Motor neuron (in vitro differentiated cells): ENCODE results near the gene DCTPP1. TPM values are rescaled to one million over a fixed set of nuclear protein-coding genes. Genes with fewer than 3 reads are reported as not detected.

Experiments
- ATAC-seq, 8 experiments: fragments of 200-7000 bp; cut with Tn5 transposase; replicated peaks in 6 of 8; 2 replicates each; pipeline ENCODE4 v1.8.0; 2021; ENCODE audit warnings: mild to moderate bottlenecking in 8 of 8, moderate library complexity in 8 of 8
- H3K27ac ChIP-seq, 2 donors: fragments of 250-450 bp; sonication (Bioruptor Pico); 2 replicates each; pipeline ENCODE4 v1.9.0; 2021; ENCODE audit warnings: antibody characterized with exemption in 2 of 2, mild to moderate bottlenecking in 2 of 2, moderate library complexity in 1 of 2
- H3K4me1 ChIP-seq, 2 donors: fragments of 250-450 bp; sonication (Bioruptor Pico); replicated peaks in 1 of 2; 2 replicates each; pipeline ENCODE4 v1.6.1; 2021; ENCODE audit warnings: antibody characterized with exemption in 2 of 2, mild to moderate bottlenecking in 2 of 2, moderate library complexity in 1 of 2
- H3K4me3 ChIP-seq, 5 donors: fragments of 250-450 bp; sonication (Bioruptor Pico); 2 replicates each; pipeline ENCODE4 v1.9.0; 2021; ENCODE audit warnings: antibody characterized with exemption in 5 of 5, mild to moderate bottlenecking in 5 of 5, moderate library complexity in 4 of 5
- WGBS, 10 experiments: fragments of 450-650 bp; shearing (Covaris generic); methylation state at CpG; one replicate each; pipeline ENCODE4 v1.0.0; 2022; 5-methylcytosine and 5-hydroxymethylcytosine counted together
- in situ Hi-C, 9 experiments: fragments of 400-800 bp; cut with MboI; loops; one replicate each; pipeline ENCODE4 v1.15.0; 2021; ENCODE audit warnings: low sequenced_read_pairs in 9 of 9, low pct_unique_long_range_greater_than_20kb in 2 of 9; ENCODE audit not compliant: unreplicated experiment in 9 of 9
- total RNA-seq, 8 experiments: library from RNA; unstranded; fragments of 300-600 nt; gene quantifications; 2 replicates each; pipeline versions ENCODE4 v1.2.3 to v1.2.4, GENCODE V29; 2022

Gene DCTPP1
- total RNA-seq, 8 experiments from 2014 or later = 16.4 to 50.9 (median 26.7) TPM

DNA sequence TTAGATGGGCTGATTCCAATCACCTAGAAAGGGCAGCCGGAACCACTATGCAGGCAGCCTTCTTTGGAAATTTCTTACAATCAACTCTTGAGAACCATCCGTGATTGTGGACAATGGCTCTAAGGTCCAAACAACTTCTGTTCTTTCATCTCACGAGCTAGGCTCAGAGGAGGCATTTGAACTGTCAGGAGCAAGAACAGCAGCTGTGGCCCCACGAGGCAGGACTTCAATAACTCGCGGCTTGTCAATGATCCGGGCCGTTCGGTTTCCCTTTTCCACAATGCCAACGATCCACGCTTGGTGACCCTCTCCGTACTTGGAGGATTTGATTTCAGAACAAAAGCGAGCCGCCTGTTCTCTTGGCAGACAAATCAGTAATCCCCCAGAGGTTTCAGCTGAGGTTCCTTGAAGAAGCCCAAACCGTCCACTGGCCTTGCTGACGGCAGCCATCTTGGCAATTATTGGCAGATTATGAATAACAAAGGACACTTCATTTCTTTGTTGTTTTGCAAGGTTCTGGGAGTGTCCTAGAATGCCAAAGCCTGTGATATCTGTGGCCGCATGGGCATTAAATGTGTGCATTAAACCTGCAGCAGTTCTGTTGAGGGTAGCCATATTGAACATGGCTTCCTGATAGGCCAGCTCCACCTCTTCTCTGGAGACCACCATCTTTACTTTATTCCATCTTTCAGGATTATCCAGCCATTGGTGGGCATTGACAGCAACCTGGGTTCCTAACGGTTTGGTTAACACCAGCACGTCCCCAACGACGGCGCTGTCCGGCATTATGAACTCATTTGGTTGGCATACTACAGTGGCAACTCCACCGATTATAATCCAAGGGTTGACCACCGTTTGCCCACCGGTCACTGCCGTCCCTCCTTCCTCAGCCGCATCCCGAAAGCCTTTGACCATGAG, 14.7 kb upstream of the DCTPP1 start:
- H3K27ac ChIP-seq = peak overlapping the region; percentile 92 to 96
- WGBS, 10 experiments = 74 to 97% (median 92%) methylated on average over 2 to 16 of the region's 29 CpGs
- in situ Hi-C loops = loop anchor here in 5 of 9 experiments (25.0 kb wide), 1 partner anchor 193 kb away; no protein-coding TSS in a partner anchor
- peak overlapping the region; percentile 57 to 90 (median 78) for H3K4me3 ChIP-seq
- ATAC-seq = no peak
- peaks cover 14% of the 10 kb centered on the region in 2 donors for H3K4me1 ChIP-seq

- in situ Hi-C loops = loop anchor here in 5 of 9 experiments (25.0 kb wide), 1 partner anchor 194 kb away; no protein-coding TSS in a partner anchor
- H3K4me3 ChIP-seq = peak overlapping the region in 2 of 5 donors; percentile 57 to 81
- no peak overlapping the region for H3K27ac ChIP-seq
- ATAC-seq = no peak
- peaks cover 14% of the 10 kb centered on the region in 2 donors for H3K4me1 ChIP-seq
- WGBS, 10 experiments = 79 to 100% (median 87%) methylated on average over 1 to 2 of the region's 2 CpGs; no CpG with 5 or more reads in 2 of the 10 experiments
Observed at GRCh38 chr16:30443631-30444030, 13.8 kb upstream of the DCTPP1 start.

DNA sequence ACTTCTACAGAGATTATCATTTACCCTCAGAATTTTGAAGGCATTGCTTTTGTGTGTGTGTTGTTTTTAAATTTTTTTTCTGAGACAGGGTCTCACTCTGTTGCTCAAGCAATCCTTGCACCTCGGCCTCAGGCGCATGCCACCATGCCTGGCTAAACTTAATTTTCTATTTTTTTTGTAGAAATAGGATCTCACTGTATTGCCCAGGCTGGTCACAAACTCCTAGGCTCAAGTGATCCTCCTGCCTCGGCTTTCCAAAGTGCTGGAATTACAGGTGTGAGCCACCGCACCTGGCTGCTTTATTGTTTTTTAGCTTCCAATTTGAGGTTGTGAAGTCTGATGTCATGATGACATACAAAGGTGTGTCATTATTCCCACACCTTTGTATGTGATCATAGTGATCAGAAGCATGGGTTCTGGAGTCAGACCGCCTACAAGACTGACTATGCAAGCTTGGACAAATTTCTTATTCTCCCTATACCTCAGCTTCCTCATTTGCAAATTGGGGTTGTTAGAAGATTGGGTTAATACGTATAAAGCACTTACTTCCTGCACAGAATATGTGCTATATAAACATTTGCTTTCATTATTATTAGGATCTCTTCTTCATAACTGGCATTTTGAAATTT, 10.0 kb upstream of the DCTPP1 start:
- peaks cover 8 to 10% of the 10 kb centered on the region in 2 donors for H3K4me1 ChIP-seq
- no peak overlapping the region for H3K4me3 ChIP-seq
- H3K27ac ChIP-seq = no peak overlapping the region
- 57 to 89% (median 78%) methylated on average over 1 to 6 of the region's 6 CpGs; no CpG with 5 or more reads in 1 of the 10 experiments for WGBS, 10 experiments
- in situ Hi-C loops = loop anchor here in 5 of 9 experiments (25.0 kb wide), 1 partner anchor 197 kb away; no protein-coding TSS in a partner anchor
- ATAC-seq = no peak

DNA sequence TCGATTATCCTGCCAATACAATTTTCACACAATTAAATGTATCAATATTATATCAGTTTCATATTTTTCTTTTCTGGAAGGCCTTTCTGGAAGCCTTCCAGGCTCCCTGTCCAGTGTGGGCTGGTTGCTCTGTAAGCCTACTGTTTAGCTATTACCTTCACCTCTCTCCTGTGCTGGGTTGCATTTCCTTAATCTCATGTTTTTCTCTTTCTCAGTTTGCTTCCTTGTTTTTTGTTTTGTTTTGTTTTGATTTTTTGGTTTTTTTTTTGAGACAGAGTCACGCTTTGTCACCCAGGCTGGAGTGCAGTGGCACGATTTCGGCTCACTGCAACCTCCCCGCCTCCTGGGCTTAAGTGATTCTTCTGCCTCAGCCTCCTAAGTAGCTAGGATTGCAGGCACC, 9.0 kb upstream of the DCTPP1 start:
- in situ Hi-C loops = loop anchor here in 5 of 9 experiments (25.0 kb wide), 1 partner anchor 198 kb away; no protein-coding TSS in a partner anchor
- no peak for ATAC-seq
- Histone ChIP-seq H3K4me3 (no peak overlapping the region), H3K27ac (no peak overlapping the region), H3K4me1 (peaks cover 0 to under 1% of the 10 kb centered on the region in 2 donors)
- 23 to 96% (median 80%) methylated on average over 1 to 5 of the region's 5 CpGs; no CpG with 5 or more reads in 1 of the 10 experiments for WGBS, 10 experiments

DNA sequence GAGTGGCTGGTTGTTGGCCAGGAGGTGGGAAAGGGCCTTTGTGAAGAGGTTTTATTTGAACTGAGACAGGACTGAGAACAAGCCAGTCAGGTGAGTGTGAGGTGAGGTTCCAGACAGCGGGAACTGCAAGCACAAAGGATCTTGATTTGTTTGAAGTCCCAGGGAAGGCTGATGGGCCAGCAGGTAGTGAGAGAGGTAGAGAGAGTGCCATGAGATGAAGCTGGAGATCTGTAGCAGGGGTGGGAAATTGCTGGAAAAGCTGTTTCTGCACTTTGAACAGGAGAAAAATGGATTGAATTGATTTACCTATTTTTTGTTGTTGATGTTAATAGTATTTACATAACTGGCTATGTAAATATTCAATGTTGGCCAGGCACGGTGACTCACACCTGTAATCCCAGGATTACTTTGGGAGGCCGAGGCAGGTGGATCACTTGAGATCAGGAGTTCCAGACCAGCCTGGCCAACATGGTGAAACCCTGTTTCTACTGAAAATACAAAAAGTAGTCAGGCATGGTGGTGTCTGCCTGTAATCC, 7.7 kb upstream of the DCTPP1 start:
- H3K4me1 ChIP-seq = no peaks in the 10 kb centered on the region
- H3K4me3 ChIP-seq = no peak overlapping the region
- H3K27ac ChIP-seq = no peak overlapping the region
- 0 to 83% (median 67%) methylated on average over 1 to 3 of the region's 3 CpGs; no CpG with 5 or more reads in 5 of the 10 experiments for WGBS, 10 experiments
- in situ Hi-C loops = loop anchor here in 5 of 9 experiments (25.0 kb wide), 1 partner anchor 200 kb away; no protein-coding TSS in a partner anchor
- ATAC-seq = no peak

DNA sequence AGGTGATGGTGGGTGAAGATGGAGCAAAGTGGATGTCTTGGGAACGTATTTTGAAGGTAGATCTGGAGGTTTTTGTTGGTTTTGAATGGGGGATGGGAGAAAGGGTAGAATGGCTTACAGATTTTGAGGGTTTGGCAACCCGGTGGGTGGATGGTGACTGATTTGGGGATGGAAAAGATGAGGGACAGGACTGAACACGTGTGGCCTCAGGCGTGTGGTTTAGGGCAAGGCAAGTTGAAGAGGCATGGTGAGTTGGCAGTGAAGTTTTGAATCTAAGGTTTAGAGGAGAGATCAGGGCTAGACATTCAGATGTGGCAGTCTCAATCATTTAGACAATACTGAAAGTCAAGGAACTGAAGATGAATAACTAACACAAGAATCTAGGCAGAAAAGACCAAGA, 5.0 kb upstream of the DCTPP1 start:
- no peak for ATAC-seq
- Histone ChIP-seq H3K4me3 (no peak overlapping the region), H3K4me1 (peaks cover 6 to 8% of the 10 kb centered on the region in 2 donors), H3K27ac (no peak overlapping the region)
- 10 to 71% (median 55%) methylated on average over 1 to 4 of the region's 4 CpGs; no CpG with 5 or more reads in 2 of the 10 experiments for WGBS, 10 experiments
- in situ Hi-C loops = loop anchor here in 5 of 9 experiments (25.0 kb wide), 1 partner anchor 202 kb away; no protein-coding TSS in a partner anchor

DNA sequence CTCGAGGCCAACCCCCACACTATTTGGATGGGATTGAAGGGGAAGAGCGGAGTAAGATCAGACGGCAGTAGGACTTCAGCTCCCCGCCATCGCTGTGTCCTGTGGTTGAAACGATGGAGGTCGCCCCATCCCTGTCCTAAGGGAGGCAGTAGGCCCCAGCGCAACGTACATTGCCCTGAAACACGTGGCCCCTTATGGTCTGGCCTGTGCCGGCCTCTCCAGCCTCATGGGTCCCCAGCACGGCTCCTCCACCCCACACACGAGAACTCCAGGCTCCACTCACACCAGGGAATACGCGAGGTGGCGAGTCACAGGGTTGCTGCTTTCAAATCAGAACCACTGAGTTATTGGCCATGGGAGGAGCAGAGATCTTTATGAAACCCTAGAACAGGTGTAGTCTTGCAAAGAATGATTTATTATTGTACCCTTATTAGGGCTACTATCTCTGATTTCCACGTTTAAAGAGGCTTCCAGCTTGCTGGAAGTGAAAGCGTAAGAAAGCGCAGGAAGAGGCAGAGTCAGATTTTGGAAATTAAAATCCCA, 669 bp upstream of the DCTPP1 start:
- in situ Hi-C loops = loop anchor here in 5 of 9 experiments (25.0 kb wide), 1 partner anchor 207 kb away; no protein-coding TSS in a partner anchor
- peak; percentile 16 to 72 (median 50) for ATAC-seq
- H3K4me3 ChIP-seq = peak overlapping the region; percentile 11 to 70 (median 56)
- peak overlapping the region; percentile 78 to 79 for H3K27ac ChIP-seq
- WGBS, 10 experiments = 28 to 100% (median 84%) methylated on average over 2 to 12 of the region's 19 CpGs; no CpG with 5 or more reads in 1 of the 10 experiments
- peaks cover 10 to 16% of the 10 kb centered on the region in 2 donors for H3K4me1 ChIP-seq

DNA sequence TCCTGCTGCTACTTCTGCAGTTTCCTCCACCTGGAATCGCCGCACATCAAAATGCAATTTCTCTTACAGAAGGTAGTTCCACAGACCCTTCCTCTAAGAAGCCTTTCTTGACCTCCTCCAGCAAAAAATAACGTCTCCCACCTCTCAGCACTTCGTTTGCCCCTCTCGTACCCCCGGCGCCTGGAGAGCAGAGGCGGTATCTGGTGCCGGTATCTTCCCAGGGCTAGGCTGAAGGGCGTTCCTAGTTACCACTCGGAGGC, 482 bp downstream of the DCTPP1 start:
- 0 to 24% (median 7%) methylated on average over 2 to 8 of the region's 11 CpGs; no CpG with 5 or more reads in 3 of the 10 experiments for WGBS, 10 experiments

GRCh38 chr16:30428055-30428454, 1.8 kb downstream of the DCTPP1 start:
- Histone ChIP-seq H3K4me3 (no peak overlapping the region), H3K4me1 (peaks cover 10 to 16% of the 10 kb centered on the region in 2 donors), H3K27ac (no peak overlapping the region)
- ATAC-seq = no peak
- WGBS, 10 experiments = 80 to 100% (median 97%) methylated on average over 1 to 4 of the region's 4 CpGs; no CpG with 5 or more reads in 3 of the 10 experiments
- in situ Hi-C loops = loop anchor here in 5 of 9 experiments (25.0 kb wide), 1 partner anchor 209 kb away; no protein-coding TSS in a partner anchor

More for the DNA sequence above, 482 bp downstream of the DCTPP1 start:
- ATAC-seq = peak in 2 of 8 experiments; percentile 6 to 20
- peak overlapping the region; percentile 54 to 70 (median 56) for H3K4me3 ChIP-seq
- H3K27ac ChIP-seq = no peak overlapping the region
- in situ Hi-C loops = loop anchor here in 5 of 9 experiments (25.0 kb wide), 1 partner anchor 208 kb away; no protein-coding TSS in a partner anchor
- H3K4me1 ChIP-seq = peaks cover 10 to 16% of the 10 kb centered on the region in 2 donors

- peaks cover 5 to 17% of the 10 kb centered on the region in 2 donors for H3K4me1 ChIP-seq
- no peak for ATAC-seq
- no peak overlapping the region for H3K27ac ChIP-seq
- no peak overlapping the region for H3K4me3 ChIP-seq
- in situ Hi-C loops = loop anchor here in 3 of 9 experiments (25.0 kb wide), 2 partner anchors 309 to 334 kb away; partner anchors contain the start of genes PPP4C (in 2 of the 3), TBX6 (in 2 of the 3), YPEL3 (in 2 of the 3) and GDPD3 (in 1 of the 3)
- 53 to 100% (median 82%) methylated on average over 1 to 5 of the region's 5 CpGs; no CpG with 5 or more reads in 3 of the 10 experiments for WGBS, 10 experiments
Observed at GRCh38 chr16:30421010-30421409, 8.8 kb downstream of the DCTPP1 start.

DNA sequence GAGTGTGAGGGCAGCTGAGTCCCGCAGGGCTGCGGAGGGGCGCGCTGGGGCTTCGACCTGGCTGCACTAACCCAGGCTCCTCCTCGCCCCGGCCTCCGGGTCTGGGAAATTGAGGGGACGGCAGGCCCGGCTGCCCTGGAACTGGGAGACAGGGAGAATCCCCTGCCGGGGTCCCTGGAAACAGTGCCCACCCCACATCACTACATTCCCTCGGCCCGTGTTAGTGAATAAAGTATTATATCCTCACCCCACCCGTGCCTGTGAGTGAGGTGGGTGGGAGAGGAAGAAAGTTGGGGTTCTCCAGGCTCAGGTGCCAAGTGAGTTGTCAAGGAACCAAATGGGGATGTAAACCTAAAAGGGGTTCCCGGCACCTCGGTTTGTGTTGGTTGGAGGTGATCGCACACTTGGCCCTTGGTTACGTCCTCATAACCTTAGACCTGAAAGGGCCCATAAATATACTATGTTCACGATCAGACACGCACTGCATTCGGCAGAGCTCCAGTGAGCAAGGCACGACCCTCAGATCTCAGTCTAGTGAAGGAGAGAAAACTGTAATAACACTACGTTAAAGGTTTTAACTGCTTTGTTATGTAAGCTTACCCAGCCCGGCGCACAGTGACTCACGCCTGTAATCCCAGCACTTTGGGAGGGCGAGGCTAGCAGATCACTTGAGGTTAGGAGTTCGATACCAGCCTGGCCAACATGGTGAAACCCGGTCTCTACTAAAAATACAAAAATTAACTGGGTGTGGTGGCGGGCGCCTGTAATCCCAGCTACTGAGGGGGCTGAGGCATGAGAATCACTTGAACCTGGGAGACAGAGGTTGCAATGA, 11.3 kb downstream of the DCTPP1 start:
- peak overlapping the region; percentile 70 to 83 for H3K27ac ChIP-seq
- ATAC-seq = no peak
- in situ Hi-C loops = loop anchor here in 3 of 9 experiments (25.0 kb wide), 2 partner anchors 306 to 331 kb away; partner anchors contain the start of genes PPP4C (in 2 of the 3), TBX6 (in 2 of the 3), YPEL3 (in 2 of the 3) and GDPD3 (in 1 of the 3)
- H3K4me1 ChIP-seq = peaks cover 5 to 21% of the 10 kb centered on the region in 2 donors
- 80 to 100% (median 97%) methylated on average over 2 to 13 of the region's 31 CpGs; no CpG with 5 or more reads in 2 of the 10 experiments for WGBS, 10 experiments
- H3K4me3 ChIP-seq = peak overlapping the region; percentile 33 to 41 (median 40)
